GM12801 (cell line): ENCODE measurements around the gene CNGB1.

Source experiments
- TF ChIP-seq, protein P1 (sequence below): IDR thresholded peaks from one replicate; pipeline ENCODE4 v1.5.1; 2011; ENCODE audit warnings: control low read depth; ENCODE audit not compliant: insufficient read length; ENCODE audit errors: extremely low read depth

Gene CNGB1

DNA sequence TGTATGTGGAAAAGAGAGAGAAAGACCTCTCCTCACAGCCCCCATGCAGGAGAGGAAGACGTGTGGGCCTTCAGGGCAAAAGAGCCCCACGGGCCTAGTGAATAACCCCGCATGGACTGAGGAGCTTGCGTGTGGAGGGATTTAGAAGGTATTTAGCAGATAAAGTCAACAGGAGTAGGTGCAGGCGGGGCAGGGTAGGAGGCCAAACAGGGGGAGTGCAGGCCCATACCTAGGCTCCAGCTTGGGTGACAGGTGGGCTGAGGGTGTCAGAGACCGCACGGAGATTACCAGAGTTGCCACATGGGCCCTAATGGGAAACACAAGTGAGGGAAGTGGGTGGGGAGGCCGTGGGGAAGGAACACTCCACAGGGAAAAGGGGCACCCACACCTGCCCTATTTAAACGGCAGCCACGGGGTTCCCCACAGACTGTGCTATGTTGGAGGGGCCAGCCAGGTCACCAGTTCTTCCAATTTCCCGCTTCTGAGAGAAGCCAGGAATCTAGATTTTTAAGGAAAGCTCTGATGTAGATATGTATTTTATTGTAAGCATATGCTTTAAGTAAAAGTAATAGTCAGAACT, 8.2 kb upstream of the CNGB1 start:
- TF ChIP-seq, protein P1, sequence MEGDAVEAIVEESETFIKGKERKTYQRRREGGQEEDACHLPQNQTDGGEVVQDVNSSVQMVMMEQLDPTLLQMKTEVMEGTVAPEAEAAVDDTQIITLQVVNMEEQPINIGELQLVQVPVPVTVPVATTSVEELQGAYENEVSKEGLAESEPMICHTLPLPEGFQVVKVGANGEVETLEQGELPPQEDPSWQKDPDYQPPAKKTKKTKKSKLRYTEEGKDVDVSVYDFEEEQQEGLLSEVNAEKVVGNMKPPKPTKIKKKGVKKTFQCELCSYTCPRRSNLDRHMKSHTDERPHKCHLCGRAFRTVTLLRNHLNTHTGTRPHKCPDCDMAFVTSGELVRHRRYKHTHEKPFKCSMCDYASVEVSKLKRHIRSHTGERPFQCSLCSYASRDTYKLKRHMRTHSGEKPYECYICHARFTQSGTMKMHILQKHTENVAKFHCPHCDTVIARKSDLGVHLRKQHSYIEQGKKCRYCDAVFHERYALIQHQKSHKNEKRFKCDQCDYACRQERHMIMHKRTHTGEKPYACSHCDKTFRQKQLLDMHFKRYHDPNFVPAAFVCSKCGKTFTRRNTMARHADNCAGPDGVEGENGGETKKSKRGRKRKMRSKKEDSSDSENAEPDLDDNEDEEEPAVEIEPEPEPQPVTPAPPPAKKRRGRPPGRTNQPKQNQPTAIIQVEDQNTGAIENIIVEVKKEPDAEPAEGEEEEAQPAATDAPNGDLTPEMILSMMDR, result no peak

DNA sequence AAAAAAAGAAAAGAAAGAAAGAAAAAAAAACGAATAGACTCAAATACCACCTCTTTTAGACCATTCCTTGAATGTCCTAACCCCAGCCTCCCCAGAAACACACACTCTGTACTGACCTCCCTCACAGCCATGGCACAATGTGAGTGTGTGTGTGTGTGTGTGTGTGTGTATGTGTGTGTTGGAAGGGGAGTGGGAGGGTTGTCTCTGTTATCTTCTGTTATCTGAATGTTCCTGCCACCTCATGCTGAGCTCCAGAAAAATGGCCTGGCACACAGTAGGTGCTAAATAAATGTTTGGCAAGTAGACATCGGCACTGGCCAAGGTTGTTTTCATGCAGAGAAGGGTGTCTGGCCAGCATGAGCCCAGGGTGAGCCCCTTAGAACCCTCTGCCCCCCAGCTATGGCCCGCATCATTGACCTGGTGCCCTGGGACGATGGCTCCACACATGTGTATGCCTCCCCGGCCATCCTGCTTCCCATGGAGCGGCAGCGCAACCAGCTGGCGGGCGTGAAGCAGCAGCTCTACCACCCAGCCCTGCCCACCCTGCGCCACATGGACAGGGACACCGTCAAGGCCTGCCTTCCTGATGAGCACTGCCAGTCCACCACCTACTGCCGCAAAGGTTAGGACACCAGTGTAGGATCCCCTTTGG, 6.6 kb upstream of the CNGB1 start:
- TF ChIP-seq, protein P1, result no peak

- TF ChIP-seq, protein P1, result no peak
Measured at GRCh38 chr16:57976331-57976796, 5.4 kb upstream of the CNGB1 start.

DNA sequence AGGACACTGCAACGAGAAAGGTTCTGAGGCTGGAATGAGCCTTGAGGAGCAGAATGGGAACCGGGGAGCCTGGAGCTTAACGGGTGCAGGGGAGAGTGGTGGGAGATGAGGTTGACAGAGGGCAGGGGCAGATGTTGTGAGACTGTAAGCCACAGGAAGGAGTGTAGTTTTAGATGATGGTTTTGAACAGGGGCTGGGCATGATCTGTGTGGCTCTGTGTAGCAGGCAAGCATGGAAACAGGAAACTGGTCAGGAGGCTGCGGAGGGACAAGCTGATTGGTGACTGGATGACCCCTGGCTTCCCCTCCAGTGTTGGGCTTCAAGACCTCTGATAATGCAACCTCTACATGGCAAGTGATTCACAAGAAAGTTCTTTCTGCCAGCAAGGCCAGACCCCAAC, 1.4 kb upstream of the CNGB1 start:
- TF ChIP-seq, protein P1, result no peak

DNA sequence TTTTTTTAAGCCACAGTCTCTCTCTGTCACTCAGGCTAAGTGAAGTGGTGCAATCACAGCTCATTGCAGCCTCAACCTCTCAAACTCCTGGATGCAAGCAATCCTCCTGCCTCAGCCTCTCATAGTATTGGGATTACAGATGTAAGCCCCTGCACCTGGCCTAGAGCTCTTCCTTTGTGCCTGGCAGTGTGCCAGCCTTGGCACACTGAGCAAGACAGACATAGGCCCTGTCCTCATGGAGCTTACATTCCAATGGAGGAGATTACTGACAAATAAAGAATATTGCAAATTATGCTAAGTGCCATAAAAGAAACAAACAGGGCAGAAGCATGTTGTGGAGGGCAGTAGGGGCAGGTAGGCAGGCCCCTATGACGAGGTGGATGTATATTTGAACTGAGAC, 920 bp upstream of the CNGB1 start:
- TF ChIP-seq, protein P1, result no peak

DNA sequence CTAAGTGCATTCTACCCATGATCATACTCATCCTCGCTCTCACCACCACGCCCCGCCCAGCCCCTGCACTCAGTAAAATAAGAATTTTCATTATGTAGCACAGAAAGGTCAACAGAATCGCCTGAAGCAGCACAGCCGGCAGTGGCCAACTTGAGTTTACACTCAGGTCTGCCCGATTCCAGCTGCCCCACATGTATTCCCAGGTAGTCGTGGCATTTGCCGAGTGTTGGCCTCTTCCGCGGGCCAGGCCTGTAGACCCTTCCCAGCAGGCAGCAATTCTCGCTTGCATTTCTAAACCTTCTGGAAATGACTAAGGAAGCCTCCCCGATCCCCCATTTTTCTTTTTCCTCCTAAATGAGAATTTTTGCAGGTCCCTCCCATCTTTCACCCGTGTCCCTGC, 609 bp downstream of the CNGB1 start:
- TF ChIP-seq, protein P1, result no peak

- TF ChIP-seq, protein P1, result no peak
Measured at GRCh38 chr16:57969451-57970123, 1.3 kb downstream of the CNGB1 start.
